HFF-Myc (cell line): ENCODE results near the gene TEP1.

Experiments
- DNase-seq: peaks from one replicate; pipeline ENCODE4 v3.0.0-alpha.2; 2011; ENCODE audit warnings: low read depth; ENCODE audit errors: extremely low read depth
- H3K4me3 ChIP-seq: replicated peaks from 2 replicates; pipeline ENCODE4 v1.5.1; 2011; ENCODE audit warnings: low read depth, mild to moderate bottlenecking, control low read depth, low read length
- TF ChIP-seq, protein P1 (sequence below): IDR thresholded peaks from 2 replicates; pipeline ENCODE4 v1.5.1; 2012; ENCODE audit warnings: mild to moderate bottlenecking, low read depth, low read length, control low read depth; ENCODE audit errors: missing control alignments

Gene TEP1

DNA sequence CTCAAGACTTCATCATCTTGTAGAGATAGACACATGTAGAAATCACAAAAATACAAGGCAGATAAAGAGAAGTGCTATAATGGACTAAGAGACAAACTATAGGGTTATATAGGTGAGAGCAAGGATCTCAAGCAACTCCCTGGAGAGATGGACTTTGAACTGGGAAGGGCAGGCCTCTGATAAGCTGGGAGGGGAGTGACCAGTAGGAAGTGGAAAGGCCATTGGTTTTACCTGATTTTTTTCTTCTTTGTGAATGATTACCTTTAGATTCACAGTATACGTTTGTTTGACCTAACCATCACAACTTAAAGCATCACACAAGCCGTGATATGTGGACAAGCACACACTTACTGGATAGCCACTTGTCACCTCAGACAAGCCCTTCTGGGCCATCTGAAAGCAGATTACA is 5.2 kb upstream of the TEP1 start:
- no peak for DNase-seq
- H3K4me3 ChIP-seq, result no peak overlapping the region
- TF ChIP-seq, protein P1, sequence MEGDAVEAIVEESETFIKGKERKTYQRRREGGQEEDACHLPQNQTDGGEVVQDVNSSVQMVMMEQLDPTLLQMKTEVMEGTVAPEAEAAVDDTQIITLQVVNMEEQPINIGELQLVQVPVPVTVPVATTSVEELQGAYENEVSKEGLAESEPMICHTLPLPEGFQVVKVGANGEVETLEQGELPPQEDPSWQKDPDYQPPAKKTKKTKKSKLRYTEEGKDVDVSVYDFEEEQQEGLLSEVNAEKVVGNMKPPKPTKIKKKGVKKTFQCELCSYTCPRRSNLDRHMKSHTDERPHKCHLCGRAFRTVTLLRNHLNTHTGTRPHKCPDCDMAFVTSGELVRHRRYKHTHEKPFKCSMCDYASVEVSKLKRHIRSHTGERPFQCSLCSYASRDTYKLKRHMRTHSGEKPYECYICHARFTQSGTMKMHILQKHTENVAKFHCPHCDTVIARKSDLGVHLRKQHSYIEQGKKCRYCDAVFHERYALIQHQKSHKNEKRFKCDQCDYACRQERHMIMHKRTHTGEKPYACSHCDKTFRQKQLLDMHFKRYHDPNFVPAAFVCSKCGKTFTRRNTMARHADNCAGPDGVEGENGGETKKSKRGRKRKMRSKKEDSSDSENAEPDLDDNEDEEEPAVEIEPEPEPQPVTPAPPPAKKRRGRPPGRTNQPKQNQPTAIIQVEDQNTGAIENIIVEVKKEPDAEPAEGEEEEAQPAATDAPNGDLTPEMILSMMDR, result no peak

DNA sequence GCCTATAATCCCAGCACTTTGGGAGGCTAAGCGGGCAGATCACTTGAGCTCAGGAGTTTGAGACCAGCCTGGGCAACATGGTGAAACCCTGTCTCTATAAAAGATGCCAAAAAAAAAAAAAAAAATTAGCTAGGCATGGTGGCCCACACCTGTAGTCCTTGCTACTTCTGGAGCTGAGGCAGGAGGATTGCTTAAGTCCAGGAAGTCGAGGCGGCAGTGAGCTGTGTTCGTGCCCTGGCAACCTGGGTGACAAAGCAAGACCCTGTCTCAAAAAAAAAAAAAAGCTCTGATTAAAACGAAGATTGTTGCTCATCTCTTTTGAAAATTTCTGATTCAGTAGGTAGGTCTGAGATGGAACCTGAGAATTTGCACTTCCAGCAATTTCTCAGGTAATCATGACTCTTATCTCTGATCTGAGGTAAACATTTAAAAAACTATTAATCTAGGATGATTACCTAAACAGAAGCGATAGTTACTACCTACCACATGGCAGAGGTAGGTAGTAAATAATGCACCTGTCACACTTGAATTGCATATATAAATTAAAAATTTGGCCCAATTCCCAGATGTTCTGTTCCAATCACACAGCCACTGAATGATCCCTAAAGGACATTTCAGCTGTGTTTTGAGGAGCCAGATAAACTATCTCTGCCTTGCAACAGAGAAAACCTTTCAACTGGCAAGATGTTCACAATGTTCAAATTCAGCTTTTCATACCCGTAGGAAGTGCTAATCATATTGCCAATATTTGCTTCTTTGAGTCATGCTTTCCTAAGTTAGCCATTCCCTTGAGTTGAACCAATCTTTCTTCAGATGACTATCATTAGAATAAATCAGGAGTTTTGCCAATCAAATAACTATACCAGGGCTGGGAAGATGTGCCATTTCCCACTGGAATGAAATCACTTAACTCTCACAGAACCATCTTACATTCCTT is 4.2 kb upstream of the TEP1 start:
- no peak overlapping the region for H3K4me3 ChIP-seq
- TF ChIP-seq, protein P1, result no peak
- DNase-seq, result no peak

DNA sequence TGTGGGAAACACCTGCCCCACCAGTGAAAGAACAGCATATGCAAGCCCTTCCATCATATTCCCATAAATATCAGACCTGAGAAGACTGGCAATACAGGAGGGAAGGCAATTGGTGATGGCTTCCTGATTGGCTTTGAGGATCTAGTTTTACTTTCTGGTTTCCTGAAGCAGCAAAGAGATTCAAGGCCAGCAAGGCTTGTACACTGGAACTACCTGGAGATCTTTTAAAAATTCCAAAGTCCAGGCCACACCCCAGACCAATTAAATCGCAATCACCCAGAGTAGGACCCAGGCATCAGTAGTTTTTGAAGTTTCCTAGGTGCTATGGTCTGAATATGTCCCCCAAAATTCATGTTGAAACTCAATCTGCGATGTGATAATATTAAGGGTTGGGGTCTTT is 2.9 kb upstream of the TEP1 start:
- no peak overlapping the region for H3K4me3 ChIP-seq
- DNase-seq, result no peak
- TF ChIP-seq, protein P1, result no peak

DNA sequence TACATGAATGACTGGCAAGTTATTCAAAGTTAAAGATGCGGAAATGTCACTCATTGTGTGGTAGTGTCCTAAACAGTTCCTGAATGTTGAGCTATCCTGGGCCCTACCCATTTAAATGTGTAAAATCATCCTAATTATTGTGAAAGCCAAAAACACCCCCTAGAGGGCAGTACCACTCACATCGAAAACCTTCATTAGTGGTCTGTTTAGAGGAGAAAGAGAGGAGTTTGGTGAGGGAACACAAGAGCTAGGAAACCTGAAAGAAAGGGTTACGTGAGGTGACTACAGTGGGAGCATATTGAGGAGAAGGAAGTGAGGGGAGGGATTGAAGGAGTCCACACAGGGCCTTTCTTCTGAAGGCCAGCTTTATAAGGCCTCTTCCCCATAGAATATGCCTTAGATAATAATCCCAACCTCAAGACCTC is 2.5 kb upstream of the TEP1 start:
- no peak overlapping the region for H3K4me3 ChIP-seq
- DNase-seq, result peak; percentile 38
- TF ChIP-seq, protein P1, result peak; percentile 58

DNA sequence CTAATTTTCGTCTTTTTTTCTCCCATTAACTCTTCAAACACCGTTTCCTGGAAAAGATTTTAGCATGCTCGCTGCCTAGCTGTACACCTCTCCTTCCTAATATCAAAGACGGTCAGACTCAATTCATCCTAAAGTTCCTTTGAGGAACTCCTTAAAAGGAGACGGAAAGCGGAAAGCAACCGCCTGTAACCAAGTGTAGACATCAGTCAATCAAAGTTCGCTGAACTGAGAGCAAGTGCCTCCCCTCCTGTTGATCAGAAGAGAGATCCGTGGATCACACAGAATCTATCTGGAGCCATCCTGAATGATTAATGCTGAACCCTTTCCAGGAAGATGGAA is 412 bp upstream of the TEP1 start:
- peak overlapping the region; percentile 69 for H3K4me3 ChIP-seq
- TF ChIP-seq, protein P1, result no peak
- no peak for DNase-seq

DNA sequence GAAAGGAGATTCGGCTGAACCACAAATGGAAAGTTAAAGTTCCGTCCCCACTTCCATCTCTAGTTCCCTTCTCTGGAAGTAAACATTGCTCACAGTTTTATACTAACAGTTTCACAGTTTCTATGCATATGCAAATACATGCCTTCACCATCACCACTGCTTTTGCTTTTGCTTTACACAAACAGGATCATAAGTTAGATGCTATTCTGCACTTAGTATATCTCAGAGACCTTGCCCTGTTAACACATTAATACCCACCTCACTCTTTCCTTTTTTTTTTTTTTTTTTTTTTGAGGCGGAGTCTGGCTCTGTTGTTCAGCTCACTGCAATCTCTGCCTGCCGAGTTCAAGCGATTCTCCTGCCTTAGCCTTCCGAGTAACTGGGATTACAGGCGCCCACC is 890 bp downstream of the TEP1 start:
- peak overlapping the region; percentile 69 for H3K4me3 ChIP-seq
- no peak for DNase-seq

More for the DNA sequence above, 890 bp downstream of the TEP1 start:
- TF ChIP-seq, protein P1, result no peak
